Left ventricle myocardium superior (tissue), 1 donor: ENCODE measurements around the gene CELSR1. TPM values are rescaled to one million over a fixed set of nuclear protein-coding genes. Genes with fewer than 3 reads are reported as not detected.

Source experiments
- ATAC-seq: fragments of 200-7000 bp; cut with Tn5 transposase; one replicate; pipeline ENCODE4 v1.9.1; 2020; ENCODE audit warnings: mild to moderate bottlenecking, moderate library complexity
- DNase-seq: peaks from one replicate; pipeline ENCODE4 v3.0.0-alpha.2; 2020
- intact Hi-C: fragments of 100-400 bp; cut with micrococcal nuclease; formaldehyde crosslinking; loops from one replicate; pipeline ENCODE4 v1.11.0; 2022
- total RNA-seq: library from RNA; stranded (reverse); fragmentation: NEBNext Ultra II Directional; extraction: Animal tissue kit (Norgen Biotek cat#: 25700); gene quantifications from one replicate; pipeline ENCODE4 v1.2.1, GENCODE V29; 2021
- donor health status: DM: no; HTN: yes; CAD: no; lungs with severe emphysema.

CELSR1 gene
- total RNA-seq, 1 donor from 2014 or later = 9.7 TPM

DNA sequence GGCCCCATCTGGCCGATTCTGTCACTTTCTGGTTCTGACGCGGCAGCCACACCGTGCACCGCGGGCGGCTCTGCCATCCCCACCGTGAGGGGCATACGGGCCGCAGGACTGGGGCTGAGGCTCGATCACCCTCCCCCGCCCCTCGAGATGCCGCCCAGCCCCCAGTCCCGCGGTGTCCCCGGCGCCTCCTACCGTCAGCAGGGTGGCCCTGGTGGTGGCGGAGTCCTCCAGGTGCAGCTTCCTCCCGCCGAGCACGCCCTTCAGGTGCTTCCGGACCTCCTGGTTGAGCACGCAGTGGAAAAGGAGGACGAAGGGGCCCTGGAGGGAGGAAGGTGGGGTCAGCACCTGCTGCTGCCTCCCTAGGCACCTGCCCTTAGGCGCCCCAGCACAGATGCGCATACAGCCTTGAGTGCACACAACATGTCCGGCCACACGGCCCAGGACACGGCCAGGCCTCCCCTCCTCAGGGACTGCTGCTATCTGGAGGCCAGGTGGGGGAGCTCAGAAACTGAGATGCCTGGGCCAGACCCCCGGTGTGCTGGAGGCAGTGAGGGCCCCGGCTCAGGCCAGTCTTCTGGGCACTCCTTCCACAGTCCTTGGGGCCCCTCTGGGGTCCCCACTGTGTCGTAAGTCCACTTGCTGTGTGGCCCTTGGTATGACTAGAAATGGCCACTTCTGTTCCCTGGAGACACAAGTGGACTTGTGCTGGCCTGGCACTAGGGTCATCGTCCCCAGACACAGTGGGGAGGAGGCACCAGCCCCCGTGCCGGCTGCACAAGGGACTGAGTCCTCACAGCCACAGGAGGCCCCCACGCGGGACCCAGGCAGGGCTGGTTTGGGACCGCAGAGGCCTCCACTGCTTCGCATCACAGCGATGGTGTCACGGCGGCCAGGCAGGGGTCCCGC, 170.4 kb downstream of the CELSR1 start:
- ATAC-seq (no peak), DNase-seq (no peak)
- intact Hi-C loops = no loop called here

DNA sequence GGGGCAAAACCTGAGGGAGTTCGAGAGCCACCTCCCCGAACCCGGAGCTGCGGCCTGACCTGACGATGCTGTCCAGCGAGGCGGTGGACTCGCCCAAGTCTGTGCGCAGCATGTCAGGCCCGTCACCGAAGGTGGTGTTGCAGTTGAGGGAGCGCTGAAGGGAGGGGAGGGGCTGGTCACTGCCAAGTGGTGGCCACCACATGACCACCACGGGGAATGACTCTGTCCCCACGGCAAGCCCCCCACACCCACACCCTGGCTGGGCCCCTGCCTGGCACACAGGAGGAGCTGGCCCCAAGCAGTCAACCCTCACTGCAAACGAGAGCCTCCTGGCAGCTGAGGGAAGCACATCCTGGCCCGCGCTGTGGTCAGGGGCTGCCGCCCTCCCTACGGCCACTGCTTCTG, 171.1 kb downstream of the CELSR1 start:
- intact Hi-C loops = no loop called here
- no peak for DNase-seq
- no peak for ATAC-seq

DNA sequence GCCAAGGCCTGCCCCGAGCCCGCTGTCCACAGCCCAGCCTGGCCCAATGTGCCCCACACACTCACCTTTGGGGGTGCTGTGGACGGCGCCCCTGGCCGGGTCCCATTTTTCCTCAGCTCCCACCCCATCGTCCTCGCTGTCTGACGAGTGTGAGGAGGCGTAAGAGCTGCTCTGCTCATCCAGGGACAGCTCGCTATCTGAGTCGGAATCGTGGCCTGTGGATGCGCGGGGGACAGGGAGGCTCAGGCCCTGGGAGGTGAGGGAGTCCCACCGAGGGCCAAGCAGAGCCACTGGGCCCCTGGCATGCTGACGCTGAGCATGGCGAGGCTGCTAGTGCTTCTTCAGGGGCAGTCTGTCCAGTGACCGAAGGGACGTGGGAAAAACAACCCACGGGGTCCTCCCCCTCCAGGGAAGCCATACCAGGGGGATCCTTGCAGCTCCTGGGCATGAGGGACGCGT, 172.2 kb downstream of the CELSR1 start:
- intact Hi-C loops = no loop called here
- DNase-seq (no peak), ATAC-seq (no peak)

DNA sequence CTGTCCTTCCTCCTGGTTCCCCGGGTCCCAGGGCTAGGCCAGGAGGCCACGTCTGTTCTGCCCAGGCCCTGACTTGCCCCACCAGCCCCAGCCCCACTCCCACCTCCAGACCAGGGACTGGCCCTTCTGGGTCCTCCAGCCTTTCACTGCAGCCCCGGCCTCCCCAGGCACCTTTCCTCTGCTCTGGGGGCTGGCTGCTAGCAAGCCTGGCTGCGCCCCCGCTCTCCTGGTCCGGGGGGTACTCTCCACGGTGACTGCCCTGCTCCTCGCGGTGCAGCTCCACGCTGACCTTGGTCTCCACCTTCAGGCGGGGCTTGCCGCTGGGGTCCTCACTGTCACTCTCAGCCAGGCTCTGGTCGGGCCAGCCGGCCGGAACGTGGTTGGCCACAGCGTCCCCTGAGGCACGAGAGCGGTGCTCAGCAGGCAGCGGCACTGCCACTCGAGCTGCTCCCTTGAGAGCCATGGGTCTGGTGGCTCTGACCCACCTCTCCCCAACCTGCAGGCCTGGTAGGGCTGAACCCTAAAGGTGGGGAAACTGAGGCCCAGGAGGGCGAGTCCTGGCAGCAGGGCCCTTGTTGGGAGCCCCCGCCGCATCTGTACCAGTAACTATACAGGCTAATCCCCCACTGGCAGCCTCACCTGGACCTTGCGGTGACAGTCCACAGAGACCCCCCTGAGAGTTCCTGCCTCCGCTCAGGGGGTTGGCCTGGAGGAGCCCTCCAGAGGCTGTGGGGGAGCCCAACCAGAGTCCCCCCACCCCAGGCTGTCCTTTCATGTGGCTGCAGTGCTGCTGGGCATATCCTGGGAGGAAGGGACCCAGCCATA, 172.9 kb downstream of the CELSR1 start:
- no peak for DNase-seq
- intact Hi-C loops = no loop called here

DNA sequence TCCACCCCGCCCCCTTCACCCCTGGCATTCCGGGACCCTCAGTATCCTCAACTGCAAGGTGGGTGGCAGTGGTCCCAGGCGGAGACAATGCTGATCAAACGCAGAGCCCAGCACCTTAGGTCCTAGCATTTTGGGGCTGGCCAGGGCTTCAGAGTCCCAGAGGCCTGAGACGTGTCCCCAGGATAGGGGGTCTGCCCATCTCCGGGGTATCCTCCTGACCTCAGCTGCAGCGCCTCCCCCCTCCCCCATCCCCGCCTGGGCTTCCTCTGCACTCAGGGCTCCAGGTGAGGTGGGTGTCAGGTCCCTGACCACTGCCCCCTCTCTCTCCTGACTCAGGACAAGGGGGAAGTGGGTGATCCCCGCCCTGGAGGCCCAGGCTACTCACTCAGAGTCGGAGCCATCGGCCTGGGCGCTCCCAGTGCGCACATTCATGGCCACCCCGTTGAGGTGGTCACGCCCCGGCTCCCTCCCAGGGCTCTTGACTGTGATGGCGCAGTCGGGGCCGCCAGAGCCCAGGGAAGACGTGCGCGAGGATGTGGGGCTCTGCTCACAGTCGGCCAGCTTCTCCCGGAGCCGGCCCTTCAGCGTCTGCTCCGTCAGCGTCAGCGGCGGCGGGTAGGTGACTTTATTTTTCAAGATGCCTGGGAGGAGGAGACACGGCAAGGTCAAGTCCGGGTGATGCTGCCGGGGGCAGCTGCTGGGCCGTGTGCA, 173.7 kb downstream of the CELSR1 start:
- DNase-seq (no peak), ATAC-seq (no peak)
- intact Hi-C loops = no loop called here

More for the DNA sequence above, 172.9 kb downstream of the CELSR1 start:
- ATAC-seq = no peak

DNA sequence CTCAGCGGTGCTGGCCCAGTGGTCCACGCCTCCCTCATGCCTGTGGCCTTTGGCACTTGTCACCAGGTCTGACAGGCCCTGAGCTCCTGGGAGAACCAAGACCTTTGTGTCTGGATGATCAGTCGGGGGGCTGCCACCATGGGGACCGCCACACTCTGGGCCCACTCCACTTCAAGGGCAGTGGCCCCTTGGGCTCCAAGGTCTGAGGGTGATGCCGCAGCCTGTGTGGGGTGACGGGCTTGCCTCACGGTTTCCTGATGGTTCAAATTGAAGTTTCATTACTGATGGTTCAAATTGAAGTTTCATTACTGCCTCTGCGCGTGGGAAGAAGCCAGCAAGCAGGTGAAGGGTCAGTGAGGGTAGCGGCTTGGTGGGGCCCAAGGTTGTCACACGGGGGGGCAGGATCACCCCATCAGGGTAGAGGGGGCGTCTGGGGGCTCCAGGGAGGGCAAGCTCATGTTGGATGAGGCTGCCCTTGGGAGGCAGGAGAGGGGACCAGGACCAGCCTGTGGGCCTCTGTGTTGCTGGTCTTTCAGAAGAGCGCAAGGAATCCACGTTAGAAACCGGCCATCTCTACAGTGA, 174.4 kb downstream of the CELSR1 start:
- ATAC-seq (no peak), DNase-seq (no peak)
- intact Hi-C loops = no loop called here

DNA sequence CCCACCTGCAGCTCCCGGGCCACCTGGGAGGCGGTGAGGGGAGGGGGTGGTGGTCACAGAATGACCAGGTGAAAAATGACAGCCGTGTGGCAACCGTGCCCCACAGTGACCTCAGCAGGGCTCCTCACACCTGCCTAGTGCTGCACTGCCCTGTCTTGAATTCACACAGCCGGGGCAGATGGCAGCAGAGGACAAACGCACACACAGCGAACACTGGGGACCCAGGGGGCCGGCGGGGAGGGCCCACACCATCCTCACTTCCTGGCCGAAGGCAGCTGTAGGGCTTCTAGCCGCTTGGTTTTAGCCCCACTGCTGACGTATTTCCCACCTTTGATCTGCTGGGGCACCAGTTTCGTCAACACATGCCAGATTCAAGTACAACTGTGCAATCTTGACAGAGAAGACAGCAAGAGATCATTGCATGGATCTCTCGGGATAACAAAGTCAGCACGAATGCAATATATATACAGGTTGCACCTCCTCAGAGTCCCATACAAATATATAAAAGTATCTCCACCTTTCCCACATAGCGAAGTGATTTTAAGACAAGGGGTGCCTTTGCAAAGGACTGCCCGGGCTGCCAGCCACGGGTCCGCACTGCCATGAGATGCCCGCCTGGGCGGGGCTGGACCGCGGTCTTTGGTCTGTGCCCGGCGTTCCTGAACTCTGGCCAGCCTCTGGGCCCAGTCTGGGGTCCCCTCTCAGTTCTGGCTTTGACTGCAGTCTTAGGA, 175.1 kb downstream of the CELSR1 start:
- intact Hi-C loops = no loop called here
- DNase-seq = no peak
- no peak for ATAC-seq

DNA sequence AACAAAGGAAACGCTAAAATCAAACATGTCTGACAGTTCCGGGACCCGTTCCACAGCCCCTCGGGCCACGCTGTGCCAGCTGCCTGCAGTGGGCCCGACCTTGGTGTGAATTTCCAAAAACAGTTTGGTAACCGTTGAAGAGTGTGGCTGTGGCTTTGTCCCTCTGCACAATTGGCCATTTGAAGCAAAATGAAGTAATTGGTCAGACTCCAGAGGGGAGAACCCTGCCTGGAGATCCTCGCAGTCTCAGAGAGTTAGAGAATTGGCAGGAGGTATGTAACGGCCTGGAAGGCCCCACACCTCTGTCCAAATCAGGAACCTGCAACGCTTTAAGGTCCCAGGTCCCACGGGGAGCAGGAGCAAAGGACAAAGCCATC, 175.6 kb downstream of the CELSR1 start:
- intact Hi-C loops = no loop called here
- DNase-seq = no peak
- no peak for ATAC-seq

DNA sequence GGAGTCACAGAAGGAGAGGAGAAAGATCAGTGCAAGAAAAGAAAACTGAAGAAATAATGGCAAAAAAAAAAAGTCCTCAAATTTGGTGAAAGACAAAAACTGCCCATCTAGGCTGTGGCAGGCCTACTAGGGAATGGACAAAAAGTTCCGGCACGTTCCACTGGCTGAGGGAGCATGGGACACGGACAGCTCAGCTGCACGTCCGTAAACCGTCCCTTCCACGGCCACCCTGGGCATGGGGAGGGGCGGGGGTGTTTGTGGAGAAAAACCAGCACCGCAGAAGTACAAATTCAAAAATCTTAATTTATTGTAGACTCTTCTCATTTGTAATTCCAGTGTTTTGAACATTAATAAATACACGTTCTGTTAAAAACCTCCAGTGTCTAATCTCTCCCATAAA, 176.5 kb downstream of the CELSR1 start:
- intact Hi-C loops = no loop called here
- ATAC-seq (no peak), DNase-seq (no peak)

DNA sequence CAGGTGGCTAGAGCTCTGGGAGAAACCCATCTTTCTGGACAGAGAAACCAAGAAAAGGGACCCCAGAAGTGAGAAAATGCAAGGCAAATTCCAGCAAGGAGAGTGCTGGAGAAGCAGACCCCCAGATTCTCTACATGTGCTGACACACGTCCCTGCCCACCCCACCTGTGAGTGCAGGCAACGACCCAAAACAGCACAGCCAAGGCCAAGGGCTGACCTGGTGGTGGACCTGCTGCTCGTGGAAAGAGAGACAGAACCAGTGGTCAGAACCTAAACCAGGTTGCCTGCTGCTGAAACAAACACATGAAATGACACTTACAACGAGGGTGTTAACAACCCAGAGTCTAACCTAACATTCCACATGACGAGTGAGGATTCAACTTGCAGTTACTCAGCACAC, 177.3 kb downstream of the CELSR1 start:
- no peak for DNase-seq
- intact Hi-C loops = no loop called here

DNA sequence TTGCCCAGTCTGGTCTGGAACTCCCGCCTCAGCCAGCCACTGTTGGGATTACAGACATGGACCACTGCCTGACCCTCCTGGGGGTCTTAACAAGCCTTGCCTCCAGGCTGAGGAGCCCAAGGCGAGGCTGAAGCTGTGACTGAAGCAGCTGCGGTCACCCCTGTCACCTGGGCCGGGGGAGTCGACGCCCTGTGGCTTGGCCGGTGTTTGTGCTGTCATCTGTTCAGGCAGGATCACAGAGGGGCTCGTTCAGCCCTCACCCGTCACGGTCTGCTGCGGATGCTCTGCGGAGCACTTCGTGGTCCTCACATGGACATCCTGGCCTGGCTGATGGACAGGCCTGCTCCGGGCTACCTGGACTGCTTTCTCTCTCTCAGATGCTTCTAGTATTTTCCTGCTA, 178.1 kb downstream of the CELSR1 start:
- intact Hi-C loops = no loop called here
- no peak for DNase-seq
- ATAC-seq = no peak

More for the DNA sequence above, 177.3 kb downstream of the CELSR1 start:
- ATAC-seq = no peak

DNA sequence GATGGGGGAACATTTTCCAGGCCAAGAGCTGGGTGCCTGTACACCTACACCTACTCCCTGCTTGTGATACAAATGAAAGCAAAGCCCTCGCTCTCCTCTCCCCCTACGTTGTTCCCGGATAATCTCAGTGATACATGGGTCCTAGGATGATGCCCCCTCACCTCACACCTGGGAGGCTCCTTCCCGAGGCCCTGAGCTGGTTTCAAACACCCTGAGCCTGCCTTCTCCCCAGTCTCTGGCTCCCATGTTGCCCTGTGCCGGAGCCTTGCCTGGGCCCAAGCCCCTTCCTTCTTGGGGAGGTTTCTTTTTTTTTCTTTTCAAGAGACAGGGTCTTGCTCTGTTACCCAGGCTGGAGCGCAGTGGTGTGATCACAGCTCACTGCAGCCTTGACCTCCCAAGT, 178.7 kb downstream of the CELSR1 start:
- DNase-seq (no peak), ATAC-seq (no peak)
- intact Hi-C loops = no loop called here

DNA sequence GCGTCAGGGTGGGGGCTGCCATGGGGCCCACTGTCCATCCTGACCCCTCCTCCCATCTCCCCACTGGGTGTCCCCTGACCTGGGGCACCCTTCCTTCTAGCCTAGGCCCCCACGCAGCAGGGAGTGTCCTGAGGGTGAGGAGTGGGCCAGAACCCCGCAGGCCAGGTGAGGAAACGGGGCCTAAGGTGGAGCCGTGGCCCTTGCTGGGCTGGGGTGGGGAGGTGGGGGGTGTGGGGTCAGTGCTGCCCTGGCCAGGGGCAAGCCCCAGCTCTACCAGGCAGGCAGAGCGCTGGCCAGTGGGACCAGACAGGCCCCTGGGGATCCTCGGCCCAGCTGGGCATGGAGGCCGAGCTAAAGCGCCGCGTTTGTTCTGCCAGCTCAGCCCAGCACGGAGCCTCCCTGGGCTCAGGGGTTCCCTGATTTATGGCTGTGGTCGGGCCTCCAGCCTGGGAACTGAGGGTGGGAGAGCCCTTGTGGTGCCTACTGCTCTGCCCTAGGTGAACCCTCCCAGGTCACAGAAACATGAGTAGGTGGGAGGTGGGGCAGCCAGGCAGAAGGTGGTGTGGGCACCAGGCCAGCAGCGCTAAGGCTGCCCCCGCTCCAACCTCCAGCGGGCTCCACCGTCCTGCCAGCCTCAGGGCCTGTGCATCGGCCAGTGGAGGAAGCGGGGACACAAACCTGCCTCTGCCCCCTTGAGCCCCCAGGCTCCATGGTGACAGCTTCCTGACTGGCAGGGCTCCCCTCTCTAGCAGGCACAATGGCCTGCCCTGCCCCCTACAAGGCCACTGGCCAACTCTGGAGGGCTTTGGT, 179.5 kb downstream of the CELSR1 start:
- intact Hi-C loops = no loop called here
- ATAC-seq (no peak), DNase-seq (no peak)

DNA sequence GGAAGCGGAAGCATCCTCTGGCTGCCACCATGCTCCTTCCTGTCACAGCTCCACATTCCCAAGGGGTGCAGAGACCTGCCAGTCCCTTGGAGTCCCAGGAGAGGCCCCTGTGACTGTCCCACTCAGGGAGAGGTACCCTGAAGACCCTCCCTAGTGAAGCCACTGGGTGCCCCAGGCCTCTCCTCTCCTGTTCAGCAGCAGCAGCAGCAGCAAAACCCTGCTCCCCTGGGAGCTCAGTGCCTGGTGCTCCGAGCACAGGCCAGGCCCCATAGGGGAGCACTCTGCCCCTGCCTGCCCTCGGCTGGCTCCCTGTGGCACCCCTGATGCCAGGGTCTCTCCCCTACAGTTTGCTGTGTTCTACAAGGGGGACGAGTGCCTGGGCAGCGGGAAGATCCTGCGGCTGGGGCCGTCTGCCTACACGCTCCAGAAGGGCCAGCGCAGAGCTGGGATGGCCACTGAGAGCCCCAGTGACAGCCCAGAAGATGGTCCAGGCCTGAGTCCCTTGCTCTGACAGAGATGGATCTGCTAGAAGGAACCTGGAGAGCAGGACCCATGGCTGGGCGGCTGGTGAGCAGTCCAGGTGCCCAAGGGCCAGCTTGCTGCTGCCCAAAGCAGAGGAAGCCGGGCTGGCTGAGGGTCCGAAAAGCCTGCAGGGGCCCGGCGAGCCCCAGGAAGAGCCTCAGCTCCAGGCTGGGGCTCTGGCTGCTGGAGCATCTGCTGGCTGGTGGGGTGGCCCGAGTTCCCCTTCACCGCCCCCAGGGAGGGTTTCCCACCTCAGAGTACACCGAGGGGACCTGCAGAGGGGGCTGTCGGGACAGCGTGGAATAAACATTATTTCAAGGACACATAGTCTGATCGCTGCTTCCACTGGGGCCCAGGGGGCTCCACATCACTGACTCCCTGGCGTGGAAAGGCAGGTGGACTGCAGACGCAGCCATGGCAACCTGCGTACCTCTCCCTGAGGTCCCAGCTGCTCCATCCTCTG, 180.6 kb downstream of the CELSR1 start:
- ATAC-seq (no peak), DNase-seq (no peak)
- intact Hi-C loops = no loop called here

DNA sequence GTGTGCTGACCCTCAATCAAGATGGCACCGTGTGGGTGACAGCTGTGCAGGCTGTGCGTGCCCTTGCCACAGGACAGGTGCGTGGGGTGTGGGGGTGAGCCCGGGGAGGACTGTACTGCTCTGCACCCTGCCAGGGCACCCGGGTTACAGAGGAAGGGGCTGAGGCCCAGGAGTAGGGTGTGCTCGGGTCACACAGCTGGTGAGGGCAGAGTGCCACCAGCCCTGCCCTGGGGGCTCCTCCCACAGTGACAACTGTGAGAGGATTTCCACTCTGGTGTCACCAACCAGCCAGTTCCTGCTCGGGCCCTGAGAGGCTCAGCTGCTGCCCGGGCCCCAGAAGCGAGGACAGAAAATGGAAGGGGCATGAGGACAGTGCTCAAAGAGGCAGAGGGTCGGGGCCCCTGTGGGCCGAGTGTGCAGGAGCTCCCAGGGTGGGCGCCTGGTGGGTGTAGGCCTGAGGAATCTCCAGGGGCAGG, 181.4 kb downstream of the CELSR1 start:
- intact Hi-C loops = no loop called here
- ATAC-seq (no peak), DNase-seq (no peak)

DNA sequence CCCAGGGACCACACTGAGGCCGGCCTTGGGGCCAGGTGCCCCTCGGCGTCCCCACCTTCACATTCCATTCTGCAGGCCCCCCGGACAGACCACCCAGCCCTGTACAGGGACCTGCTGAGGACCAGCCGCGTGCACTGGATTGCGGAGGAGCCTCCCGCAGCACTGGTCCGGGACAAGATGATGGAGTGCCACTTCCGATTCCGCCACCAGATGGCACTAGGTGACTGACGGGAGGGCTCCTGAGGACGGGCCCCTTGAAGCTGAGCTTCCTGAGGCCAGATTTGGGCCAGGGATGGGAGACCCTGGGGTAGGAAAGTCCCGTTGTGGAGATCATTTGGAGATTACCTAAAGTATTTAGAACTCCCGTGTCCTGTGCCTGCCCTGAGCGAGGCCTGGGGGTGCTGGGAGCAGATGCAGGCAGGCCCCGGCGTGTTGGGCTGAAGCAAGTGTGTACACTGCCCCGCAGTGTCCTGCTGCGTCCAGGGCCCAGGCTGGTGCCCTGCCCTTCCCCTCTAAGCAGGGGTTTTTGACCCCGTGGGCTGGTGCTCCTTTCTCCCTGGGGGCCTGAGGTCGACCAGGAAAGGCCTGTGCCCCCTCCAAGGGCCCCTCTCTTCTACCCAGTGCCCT, 181.9 kb downstream of the CELSR1 start:
- peak; percentile 32 for ATAC-seq
- intact Hi-C loops = no loop called here
- peak; percentile 81 for DNase-seq
